HG02571 (cell line): Measurements from ENCODE around the gene APP.
A peak's percentile ranks its signal among the peaks of the same experiment; 100 is the strongest.

Experiments
- ATAC-seq: cut with Tn5 transposase; IDR thresholded peaks from one replicate; pipeline ENCODE4 v1.9.1; 2021; ENCODE audit warnings: mild to moderate bottlenecking, moderate library complexity; ENCODE audit not compliant: unreplicated experiment

APP gene

DNA sequence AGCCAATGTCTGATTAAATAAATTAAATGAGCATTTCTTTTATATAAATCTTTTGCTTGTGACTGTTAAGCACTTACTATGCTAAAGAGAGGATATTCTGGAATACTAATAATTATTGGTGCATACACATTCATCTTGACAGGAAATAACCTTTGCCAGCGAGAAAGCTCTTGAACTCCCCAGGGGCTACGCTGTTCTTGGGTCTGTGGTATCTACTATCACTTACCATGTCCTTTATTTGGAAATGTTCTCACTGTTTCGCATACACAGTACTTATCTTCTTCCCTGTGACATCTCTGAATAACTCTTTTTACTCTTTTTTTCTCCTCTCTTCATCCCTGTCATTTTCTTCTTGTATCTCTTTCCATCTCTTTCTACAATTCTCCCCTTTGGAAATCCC lies 257.1 kb downstream of the APP start:
- no peak for ATAC-seq

DNA sequence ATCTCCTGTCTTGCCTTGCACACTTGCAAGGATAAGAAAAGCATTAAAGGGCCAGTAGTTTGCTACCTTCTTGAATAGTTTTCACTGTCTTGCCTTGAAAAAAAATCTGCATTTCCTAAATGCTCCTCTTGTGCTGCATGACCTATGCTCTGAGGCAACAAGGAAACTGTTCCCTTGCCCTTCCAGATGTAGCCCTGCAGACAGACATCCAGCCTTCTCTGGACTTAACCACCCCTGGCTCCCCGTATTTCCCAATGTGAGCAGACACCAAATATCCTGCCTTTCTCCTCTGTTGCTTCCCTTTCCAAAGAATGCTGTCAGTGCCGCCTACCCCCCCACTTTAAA lies 258.2 kb downstream of the APP start:
- no peak for ATAC-seq

GRCh38 chr21:25911730-25912401 lies 258.7 kb downstream of the APP start:
- no peak for ATAC-seq

- ATAC-seq, result no peak
Measured at GRCh38 chr21:25910809-25911208, 259.8 kb downstream of the APP start.

GRCh38 chr21:25909341-25909740 lies 261.2 kb downstream of the APP start:
- no peak for ATAC-seq

GRCh38 chr21:25908495-25908894 lies 262.1 kb downstream of the APP start:
- no peak for ATAC-seq

GRCh38 chr21:25907573-25908275 lies 262.8 kb downstream of the APP start:
- no peak for ATAC-seq

DNA sequence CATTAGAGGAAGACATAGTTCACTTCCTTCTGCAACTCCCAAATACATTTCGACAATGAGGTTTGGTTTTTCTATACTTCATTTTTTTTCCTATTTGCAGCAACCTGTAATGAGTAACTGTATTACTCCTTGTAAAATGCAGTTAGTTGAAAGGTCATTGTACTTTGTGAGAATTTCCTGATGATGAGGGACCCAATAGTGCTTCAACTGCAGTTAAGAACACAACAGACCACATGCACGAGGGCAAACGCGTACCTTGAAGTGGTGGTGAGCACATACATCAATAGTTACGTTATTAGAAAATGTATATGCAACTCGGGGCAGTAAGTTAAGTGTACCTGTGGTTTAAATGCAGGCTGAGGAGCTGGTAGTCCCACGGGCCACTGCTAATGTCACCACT lies 264.0 kb downstream of the APP start:
- no peak for ATAC-seq

GRCh38 chr21:25905126-25905525 lies 265.4 kb downstream of the APP start:
- no peak for ATAC-seq

DNA sequence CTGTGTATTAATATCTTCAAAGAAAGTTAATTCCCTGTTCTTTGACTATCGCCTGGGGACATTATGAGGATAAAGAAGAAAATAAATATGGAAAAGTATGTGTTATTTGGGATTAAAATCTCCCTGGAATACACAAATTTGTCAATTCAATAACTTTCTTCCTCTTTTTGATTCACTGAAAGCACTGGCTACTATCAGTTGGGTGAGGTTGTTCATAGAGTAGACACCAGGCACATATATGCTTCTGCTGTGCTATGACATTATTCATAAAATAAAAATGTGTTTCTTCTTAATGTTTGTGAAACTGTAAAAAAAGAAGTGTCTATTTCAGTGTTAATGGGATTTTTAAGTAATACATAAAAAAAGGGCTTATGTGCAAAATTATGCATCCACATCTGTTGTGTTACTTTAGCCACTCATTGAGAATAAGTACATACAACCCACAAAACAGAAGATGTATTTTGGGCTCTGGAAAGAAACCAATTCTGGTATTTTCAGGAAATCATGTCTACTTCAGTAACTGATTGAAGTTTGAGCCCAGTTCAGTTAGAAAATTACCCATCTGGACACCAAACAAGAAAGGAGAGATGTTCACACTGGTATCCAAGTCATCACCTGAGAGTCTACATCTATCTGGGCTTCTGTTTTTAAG lies 266.4 kb downstream of the APP start:
- ATAC-seq, result no peak

- ATAC-seq, result peak; percentile 56
Measured at GRCh38 chr21:25903607-25904006, 267.0 kb downstream of the APP start.

DNA sequence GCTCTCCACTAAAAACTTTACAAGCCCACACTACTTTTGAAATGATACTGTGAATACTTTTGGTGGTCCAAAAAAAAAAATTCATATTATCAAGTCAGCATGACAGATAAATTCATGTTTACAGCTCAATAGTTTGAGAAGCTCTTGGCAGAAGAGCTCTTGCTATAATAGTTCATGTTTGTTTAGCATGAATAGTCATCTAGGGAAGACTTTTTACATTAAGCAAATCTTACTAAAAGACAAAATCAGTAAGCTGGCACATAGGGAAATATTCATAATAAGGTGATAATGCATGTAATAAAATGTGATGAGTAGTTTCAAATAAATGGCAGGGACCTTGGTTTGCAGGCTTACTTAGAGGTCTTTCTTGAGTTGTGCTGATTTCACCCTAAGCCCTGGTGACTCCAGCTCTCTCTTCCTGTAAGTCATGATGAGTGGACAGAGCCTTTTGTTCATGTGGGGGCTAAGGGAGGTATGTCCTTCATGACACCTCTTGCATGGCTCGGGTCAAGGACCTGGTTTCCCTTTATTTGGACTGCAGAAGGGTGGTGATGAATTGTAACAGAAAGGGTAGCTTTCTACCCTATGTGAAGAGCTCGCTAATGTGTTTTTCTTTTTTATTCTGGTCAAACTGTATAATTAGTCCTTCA lies 269.1 kb downstream of the APP start:
- no peak for ATAC-seq

DNA sequence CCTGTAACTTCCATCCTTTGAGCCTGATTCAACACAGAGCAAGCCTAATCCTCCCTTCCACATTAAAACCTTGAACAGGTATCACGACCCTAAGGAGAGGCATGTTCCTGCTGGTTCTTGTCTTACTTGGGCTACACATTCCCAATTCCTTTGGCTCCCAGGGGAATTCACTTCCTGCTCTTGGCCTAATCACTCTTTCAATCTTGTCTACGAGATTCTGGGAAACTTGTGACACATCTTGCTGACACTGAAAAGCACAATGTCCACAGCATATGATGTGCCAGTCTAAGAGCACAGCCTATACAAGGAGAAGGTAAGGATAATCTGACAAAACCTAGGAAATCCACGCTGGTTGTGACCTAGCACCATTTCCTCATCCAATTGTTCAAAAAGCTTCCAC lies 271.9 kb downstream of the APP start:
- ATAC-seq, result no peak

DNA sequence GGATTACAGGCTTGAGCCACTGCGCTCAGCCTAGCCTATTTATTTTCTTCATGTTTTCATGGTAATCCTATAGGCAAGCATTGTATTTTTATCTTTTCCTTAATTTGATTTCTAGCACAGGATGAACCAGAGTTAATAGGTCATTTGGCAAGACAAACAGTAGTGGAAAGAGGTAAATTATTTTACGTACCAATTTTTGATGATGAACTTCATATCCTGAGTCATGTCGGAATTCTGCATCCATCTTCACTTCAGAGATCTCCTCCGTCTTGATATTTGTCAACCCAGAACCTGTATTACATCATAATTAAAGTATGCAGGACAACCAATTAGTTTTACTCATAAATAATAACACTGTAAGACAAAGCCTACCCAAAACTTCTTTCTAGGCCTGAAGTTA lies 273.2 kb downstream of the APP start:
- no peak for ATAC-seq

GRCh38 chr21:25896501-25897056 lies 274.0 kb downstream of the APP start:
- ATAC-seq, result no peak

DNA sequence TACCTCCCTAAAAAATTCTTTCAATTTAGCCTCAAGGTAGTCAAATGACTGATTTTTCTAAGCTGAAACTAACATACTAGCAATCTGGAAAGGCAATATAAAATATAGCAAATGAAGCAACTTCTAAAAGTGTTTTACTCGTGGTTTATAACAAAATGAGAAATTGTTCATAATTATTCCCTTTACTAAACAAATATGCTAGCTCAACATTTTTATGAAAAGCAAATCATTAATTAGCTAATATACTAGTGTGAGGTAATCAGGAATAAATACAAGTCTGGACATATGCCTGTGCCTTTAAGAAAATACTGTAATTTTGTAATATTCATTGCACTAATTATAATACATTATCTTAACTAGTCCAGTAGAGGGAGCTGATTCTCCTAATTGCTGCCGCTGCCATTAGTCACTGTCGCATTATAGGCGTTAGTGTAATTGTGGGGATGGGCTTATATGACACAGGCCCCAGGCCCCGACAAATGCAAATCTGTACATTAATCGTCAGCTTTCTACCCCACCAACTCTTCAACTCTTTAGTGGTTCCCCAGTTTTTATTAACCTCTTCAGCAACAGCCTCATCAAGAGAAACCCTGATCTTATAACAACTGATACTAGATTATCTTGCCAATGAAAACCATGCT lies 274.9 kb downstream of the APP start:
- ATAC-seq, result no peak

- ATAC-seq, result no peak
Measured at GRCh38 chr21:25893191-25893590, 277.4 kb downstream of the APP start.

DNA sequence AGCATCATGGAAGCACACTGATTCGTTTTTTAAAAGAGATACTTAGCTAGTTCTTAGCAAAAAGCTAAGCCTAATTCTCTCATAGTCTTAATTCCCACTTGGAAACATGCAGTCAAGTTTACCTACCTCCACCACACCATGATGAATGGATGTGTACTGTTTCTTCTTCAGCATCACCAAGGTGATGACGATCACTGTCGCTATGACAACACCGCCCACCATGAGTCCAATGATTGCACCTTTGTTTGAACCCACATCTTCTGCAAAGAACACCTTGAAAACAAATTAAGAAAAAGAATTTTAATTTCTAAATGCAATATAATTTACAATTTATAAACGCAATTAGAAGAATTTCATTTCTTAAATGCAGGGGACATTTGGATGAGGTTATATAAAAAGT lies 279.0 kb downstream of the APP start:
- ATAC-seq, result no peak

DNA sequence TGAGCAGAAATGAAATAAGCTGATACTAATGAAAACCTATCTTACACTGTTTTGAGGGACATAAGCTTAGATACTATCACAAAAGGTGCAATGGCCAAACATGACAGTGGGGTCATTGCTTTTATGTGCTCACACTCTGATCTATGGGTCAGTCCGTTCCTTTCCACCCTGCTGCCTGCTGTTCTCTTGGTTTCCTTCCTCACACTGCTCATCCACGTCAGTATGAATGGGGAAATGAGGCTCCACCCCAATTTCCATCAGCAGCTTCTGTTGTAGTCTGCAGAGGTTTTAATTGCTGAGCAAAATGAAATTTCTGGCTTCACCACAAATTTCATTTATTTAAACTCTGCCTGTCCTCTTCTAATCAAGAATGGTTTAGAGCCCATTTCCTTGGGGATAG lies 280.6 kb downstream of the APP start:
- no peak for ATAC-seq

DNA sequence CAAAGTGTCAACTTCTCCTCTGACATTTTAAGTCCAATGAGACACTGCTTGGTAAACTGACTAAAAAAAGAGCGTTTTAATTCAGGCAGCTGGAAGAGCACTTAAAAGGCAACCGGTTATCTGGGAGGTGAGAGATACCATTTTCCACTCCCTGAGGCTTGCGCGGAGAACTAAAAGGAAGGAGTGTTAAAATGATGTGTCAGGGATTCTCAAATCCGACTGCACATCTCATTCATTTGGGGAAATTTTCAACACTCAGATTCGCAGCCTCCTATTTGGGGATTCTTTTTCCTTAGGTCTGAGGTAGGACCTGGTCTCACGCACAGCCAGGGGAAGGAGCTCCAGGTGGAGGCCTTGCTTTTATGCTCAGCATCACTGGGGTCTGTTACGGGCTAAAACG lies 281.9 kb downstream of the APP start:
- no peak for ATAC-seq

DNA sequence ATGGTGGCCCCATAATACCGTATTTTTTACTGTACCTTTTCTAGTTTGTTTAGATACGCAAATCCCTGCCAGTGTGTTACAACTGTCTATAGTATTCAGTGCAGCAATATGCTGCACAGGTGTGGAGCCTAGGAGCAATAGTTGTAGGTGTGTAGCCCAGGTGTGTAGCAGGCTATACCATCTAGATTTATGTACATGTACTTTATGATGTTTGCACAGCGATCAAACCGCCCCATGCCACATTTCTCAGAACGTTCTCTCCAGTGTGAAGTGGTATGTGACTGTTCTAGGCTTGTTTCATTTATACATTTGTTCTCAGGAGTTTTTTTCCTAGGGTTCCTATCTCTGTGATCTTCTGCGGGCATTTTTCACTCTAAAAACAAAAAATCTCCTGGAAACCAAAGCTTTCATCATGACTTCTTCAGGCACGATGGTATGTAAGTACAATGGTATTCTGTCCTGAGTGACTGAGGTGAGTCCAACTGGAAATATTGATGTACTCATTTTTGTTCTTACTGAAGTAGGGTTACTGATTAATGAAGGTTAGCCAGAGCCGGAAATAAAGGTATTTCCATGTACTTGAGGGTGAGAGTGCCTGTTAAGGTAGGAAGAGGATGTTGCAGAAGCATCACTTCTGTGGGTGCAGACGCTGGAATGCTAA lies 282.8 kb downstream of the APP start:
- ATAC-seq, result no peak
